A549 treated with DMSO at 1 μM for 4 hours (cell line): ENCODE data around the gene LIG1. TPM values are rescaled to one million over a fixed set of nuclear protein-coding genes. Genes with fewer than 3 reads are reported as not detected.

Experiments used
- total RNA-seq: library from RNA; stranded (reverse); fragments of 200-300 nt; extraction: Qiagen RNA extraction; gene quantifications from 5 replicates; pipeline ENCODE4 v1.2.3, GENCODE V29; 2022; ENCODE audit warnings: low read depth

Gene LIG1
- total RNA-seq = 63.2 to 69.6 TPM (median 65.3 TPM) in 5 replicates

GRCh38 chr19:48169939-48170803, at the start of gene LIG1, which contains the start of gene ZSWIM9:
LIG1 (minus strand) TSS chr19:48170344; CDS start chr19:48165566, 4,778 bp downstream.
ZSWIM9 (plus strand) TSS chr19:48170680; CDS start chr19:48171803, 1,123 bp downstream.

GRCh38 chr19:48110350-48110966, 59.7 kb downstream of the LIG1 start, which contains the start of gene PLA2G4C:
PLA2G4C (minus strand) TSS chr19:48110817; CDS start chr19:48106529, 4,288 bp downstream.

Other genes with a start within 250 kb of the LIG1 start
- gene BSPH1, start 178.2 kb downstream of the LIG1 start, total RNA-seq = not detected in 5 replicates
- 0.10 TPM in 1 of 5 replicates, not detected in the others for gene ELSPBP1, start 175.7 kb downstream of the LIG1 start, total RNA-seq
- not detected in 5 replicates for gene CABP5, start 126.3 kb downstream of the LIG1 start, total RNA-seq
- 9.6 to 14.9 TPM (median 12.7 TPM) in 5 replicates for gene PLA2G4C, start 59.5 kb downstream of the LIG1 start, total RNA-seq
- 6.5 to 7.7 TPM (median 6.7 TPM) in 5 replicates for gene ZSWIM9, start 336 bp upstream of the LIG1 start, total RNA-seq
- 13.2 to 21.9 TPM (median 19.7 TPM) in 5 replicates for gene CARD8, start 85.6 kb upstream of the LIG1 start, total RNA-seq
- 5.3 to 5.7 TPM (median 5.4 TPM) in 5 replicates for gene ZNF114, start 99.7 kb upstream of the LIG1 start, total RNA-seq
- 427 to 500 TPM (median 469 TPM) in 5 replicates for gene EMP3, start 155.2 kb upstream of the LIG1 start, total RNA-seq
- 2.2 to 5.8 TPM (median 3.8 TPM) in 5 replicates for gene TMEM143, start 193.6 kb upstream of the LIG1 start, total RNA-seq
- gene SYNGR4, start 194.0 kb upstream of the LIG1 start, total RNA-seq = 2.0 to 3.6 TPM (median 2.4 TPM) in 5 replicates
- gene KDELR1, start 221.2 kb upstream of the LIG1 start, total RNA-seq = 366 to 451 TPM (median 417 TPM) in 5 replicates
- 6.3 to 11.7 TPM (median 9.1 TPM) in 5 replicates for gene GRIN2D, start 223.3 kb upstream of the LIG1 start, total RNA-seq